ENCODE results near the gene MYH11. TPM values are rescaled to one million over a fixed set of nuclear protein-coding genes. Genes with fewer than 3 reads are reported as not detected.
A peak's percentile ranks its signal among the peaks of the same experiment; 100 is the strongest.

Gene MYH11
- under 1 TPM; 0.09 to 0.29 TPM for total RNA-seq
- 0.11 TPM for polyA plus RNA-seq (2013, experiment 1 of 2)
- 0.12 TPM for polyA plus RNA-seq (2013, experiment 2 of 2)
- long read RNA-seq, experiment 1, result 0 reads
- long read RNA-seq, experiment 2, result 0 reads
- long read RNA-seq, experiment 3, result 0 reads
- long read RNA-seq, experiment 4, result 0 reads

DNA sequence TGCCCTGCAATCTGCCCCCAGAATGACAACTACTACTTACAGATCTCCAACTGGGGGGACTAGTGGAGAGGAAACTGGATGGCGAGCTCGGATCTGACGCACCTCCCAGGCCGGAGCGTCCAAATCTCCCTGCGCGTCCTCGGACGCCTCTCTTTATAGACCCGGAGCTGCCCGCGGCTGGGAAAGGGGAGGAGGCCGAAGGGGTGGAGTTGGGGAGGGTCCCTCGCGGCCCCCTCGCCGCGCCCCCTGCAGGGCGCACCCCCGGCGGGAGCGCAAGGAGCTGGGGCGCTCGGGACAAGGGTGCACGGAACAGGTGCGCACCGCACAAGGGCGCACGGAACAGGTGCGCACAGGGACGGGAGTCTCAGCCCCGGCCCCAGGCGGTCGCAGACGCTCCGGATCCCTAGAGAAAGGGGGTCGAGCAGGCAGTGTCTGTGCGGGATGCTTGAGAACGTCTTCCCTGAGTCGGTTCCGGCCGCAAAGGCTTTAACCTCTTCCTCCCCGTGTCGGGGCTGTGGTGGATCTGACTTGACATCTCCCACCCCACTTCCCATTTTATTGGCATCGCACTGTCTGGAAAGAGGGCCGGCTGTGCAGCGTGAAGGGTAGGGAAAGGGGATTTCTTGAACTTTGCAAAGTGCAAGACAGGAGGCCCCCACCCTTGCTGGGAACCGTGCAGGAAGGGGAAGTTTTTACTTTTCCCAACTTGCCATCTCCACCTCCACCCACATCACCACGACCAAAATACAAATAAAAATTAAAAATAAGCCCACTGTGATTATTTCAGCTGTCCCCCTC lies at the start of gene MYH11:
Gene MYH11 (minus strand): TSS at position 128 of the 798 bp plus-strand sequence. CDS start 18,776 bp downstream, outside the sequence.
- peaks cover 73% of the 10 kb centered on the region for H3K27me3 ChIP-seq (ENCODE audit: control insufficient read depth, insufficient read depth, low read length, poor library complexity, severe bottlenecking)
- Mint-ChIP-seq H3K4me1 (peaks cover 7% of the 10 kb centered on the region), H3K27ac (no peak within 1 kb of the TSS), H3K4me3 (peak within 1 kb of the TSS; percentile 59), H3K27me3 (ENCODE audit: insufficient read depth) (peaks cover 71% of the 10 kb centered on the region), H3K36me3 (ENCODE audit: low read depth) (no peaks in the 10 kb centered on the region), H3K9me3 (no peaks in the 10 kb centered on the region)
- DNase-seq, result peak; percentile 74
- no peak within 1 kb of the TSS for H3K27ac ChIP-seq (ENCODE audit: low read depth, low read length)
- H3K4me3 ChIP-seq (ENCODE audit: low read length), result peak within 1 kb of the TSS; percentile 81
- no peaks in the 10 kb centered on the region for H3K4me1 ChIP-seq (ENCODE audit: control insufficient read depth, insufficient read depth, low read length)
- WGBS, 2 experiments (ENCODE audit: insufficient coverage in 1 of 2, insufficient read length in 1 of 2), result 0 to 2% methylated on average over 15 to 49 of the region's 49 CpGs
- H3K9ac ChIP-seq (ENCODE audit: extremely low read depth, low read length, poor library complexity, severe bottlenecking), result no peak within 1 kb of the TSS
- H3K9me3 ChIP-seq (ENCODE audit: control insufficient read depth, low read length), result no peaks in the 10 kb centered on the region
- TF ChIP-seq, protein P1, sequence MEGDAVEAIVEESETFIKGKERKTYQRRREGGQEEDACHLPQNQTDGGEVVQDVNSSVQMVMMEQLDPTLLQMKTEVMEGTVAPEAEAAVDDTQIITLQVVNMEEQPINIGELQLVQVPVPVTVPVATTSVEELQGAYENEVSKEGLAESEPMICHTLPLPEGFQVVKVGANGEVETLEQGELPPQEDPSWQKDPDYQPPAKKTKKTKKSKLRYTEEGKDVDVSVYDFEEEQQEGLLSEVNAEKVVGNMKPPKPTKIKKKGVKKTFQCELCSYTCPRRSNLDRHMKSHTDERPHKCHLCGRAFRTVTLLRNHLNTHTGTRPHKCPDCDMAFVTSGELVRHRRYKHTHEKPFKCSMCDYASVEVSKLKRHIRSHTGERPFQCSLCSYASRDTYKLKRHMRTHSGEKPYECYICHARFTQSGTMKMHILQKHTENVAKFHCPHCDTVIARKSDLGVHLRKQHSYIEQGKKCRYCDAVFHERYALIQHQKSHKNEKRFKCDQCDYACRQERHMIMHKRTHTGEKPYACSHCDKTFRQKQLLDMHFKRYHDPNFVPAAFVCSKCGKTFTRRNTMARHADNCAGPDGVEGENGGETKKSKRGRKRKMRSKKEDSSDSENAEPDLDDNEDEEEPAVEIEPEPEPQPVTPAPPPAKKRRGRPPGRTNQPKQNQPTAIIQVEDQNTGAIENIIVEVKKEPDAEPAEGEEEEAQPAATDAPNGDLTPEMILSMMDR (conservative IDR thresholded peaks at IDR 0.05), result peak; percentile 11
- H3K36me3 ChIP-seq (ENCODE audit: control insufficient read depth, insufficient read depth, low read length), result no peaks in the 10 kb centered on the region

DNA sequence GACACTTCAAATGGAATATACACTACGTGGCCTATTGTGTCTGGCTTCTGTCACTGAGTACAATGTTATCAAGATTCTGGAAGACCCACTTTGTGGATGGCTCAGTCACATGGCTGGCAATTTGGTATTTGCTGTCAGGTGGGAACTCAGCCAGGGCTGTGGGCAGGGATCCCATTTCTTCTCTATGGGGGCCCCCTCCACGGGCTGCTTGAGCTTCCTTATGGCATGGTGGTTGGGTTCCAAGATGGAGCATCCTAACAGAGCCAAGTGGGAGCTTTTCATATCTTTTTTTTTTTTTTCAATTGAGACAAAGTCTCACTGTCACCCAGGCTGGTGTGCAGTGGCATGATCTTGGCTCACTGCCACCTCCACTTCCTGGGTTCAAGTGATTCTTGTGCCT lies 49.6 kb upstream of the MYH11 start:
- WGBS, 2 experiments (ENCODE audit: insufficient coverage in 1 of 2, insufficient read length in 1 of 2), result 69 to 100% methylated on average over 2 of the region's 2 CpGs
- no peaks in the 10 kb centered on the region for H3K9me3 Mint-ChIP-seq
- H3K27me3 Mint-ChIP-seq (ENCODE audit: insufficient read depth), result peaks cover 4% of the 10 kb centered on the region
- H3K4me1 Mint-ChIP-seq, result no peaks in the 10 kb centered on the region
- Histone ChIP-seq H3K36me3 (ENCODE audit: control insufficient read depth, insufficient read depth, low read length) (no peaks in the 10 kb centered on the region), H3K4me1 (ENCODE audit: control insufficient read depth, insufficient read depth, low read length) (no peaks in the 10 kb centered on the region), H3K9me3 (ENCODE audit: control insufficient read depth, low read length) (no peaks in the 10 kb centered on the region), H3K27me3 (ENCODE audit: control insufficient read depth, insufficient read depth, low read length, poor library complexity, severe bottlenecking) (no peaks in the 10 kb centered on the region), H3K4me3 (ENCODE audit: low read length) (no peak overlapping the region), H3K9ac (ENCODE audit: extremely low read depth, low read length, poor library complexity, severe bottlenecking) (no peak overlapping the region), H3K27ac (ENCODE audit: low read depth, low read length) (no peak overlapping the region)
- DNase-seq, result no peak
- TF ChIP-seq, protein P1 (conservative IDR thresholded peaks at IDR 0.05), result no peak
- H3K36me3 Mint-ChIP-seq (ENCODE audit: low read depth), result no peaks in the 10 kb centered on the region
- H3K27ac Mint-ChIP-seq, result no peak overlapping the region
- no peak overlapping the region for H3K4me3 Mint-ChIP-seq

DNA sequence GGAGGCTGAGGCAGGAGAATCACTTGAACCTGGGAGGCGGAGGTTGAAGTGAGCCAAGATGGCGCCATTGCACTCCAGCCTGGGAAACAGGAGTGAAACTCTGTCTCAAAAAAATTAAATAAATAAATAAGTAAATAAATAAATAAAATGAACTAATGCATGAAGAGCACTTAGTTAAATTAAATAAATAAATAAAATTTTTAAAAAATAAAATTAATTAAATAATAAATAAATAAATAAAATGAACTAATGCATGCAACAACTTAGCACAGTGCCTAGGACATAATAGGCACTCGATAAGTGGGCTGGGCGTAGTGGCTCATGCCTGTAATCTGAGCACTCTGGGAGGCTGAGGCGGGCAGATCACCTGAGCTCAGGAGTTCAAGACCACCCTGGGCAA lies 47.1 kb upstream of the MYH11 start:
- Mint-ChIP-seq H3K27me3 (ENCODE audit: insufficient read depth) (peaks cover 4% of the 10 kb centered on the region), H3K4me3 (no peak overlapping the region), H3K27ac (no peak overlapping the region), H3K36me3 (ENCODE audit: low read depth) (no peaks in the 10 kb centered on the region), H3K9me3 (no peaks in the 10 kb centered on the region), H3K4me1 (no peaks in the 10 kb centered on the region)
- no peak overlapping the region for H3K4me3 ChIP-seq (ENCODE audit: low read length)
- WGBS, 2 experiments (ENCODE audit: insufficient coverage in 1 of 2, insufficient read length in 1 of 2), result 86 to 98% methylated on average over 3 to 4 of the region's 5 CpGs
- no peak for DNase-seq
- H3K27me3 ChIP-seq (ENCODE audit: control insufficient read depth, insufficient read depth, low read length, poor library complexity, severe bottlenecking), result no peaks in the 10 kb centered on the region
- H3K4me1 ChIP-seq (ENCODE audit: control insufficient read depth, insufficient read depth, low read length), result no peaks in the 10 kb centered on the region
- TF ChIP-seq, protein P1 (conservative IDR thresholded peaks at IDR 0.05), result no peak
- no peaks in the 10 kb centered on the region for H3K9me3 ChIP-seq (ENCODE audit: control insufficient read depth, low read length)
- no peak overlapping the region for H3K27ac ChIP-seq (ENCODE audit: low read depth, low read length)
- H3K9ac ChIP-seq (ENCODE audit: extremely low read depth, low read length, poor library complexity, severe bottlenecking), result no peak overlapping the region
- H3K36me3 ChIP-seq (ENCODE audit: control insufficient read depth, insufficient read depth, low read length), result no peaks in the 10 kb centered on the region
